Small intestine (tissue), 7 donors: ENCODE measurements around the gene GMDS. TPM values are rescaled to one million over a fixed set of nuclear protein-coding genes. Genes with fewer than 3 reads are reported as not detected.

ENCODE experiments used
- DNase-seq, 2 donors: peaks; one replicate each; pipeline versions ENCODE4 v3.0.0 to v3.0.0-alpha.2; 2013
- FAIRE-seq: peaks from 2 replicates; lab custom pipeline; 2012; peaks lifted over from hg19 to GRCh38; lab: Jason Lieb, UNC
- H3K27ac ChIP-seq, 3 donors: one replicate each; pipeline ENCODE4 v1.5.1; 2013; ENCODE audit warnings: low read length in 2 of 3, mild to moderate bottlenecking in 2 of 3, control low read depth in 1 of 3, inconsistent platforms in 1 of 3, low read depth in 1 of 3, moderate library complexity in 1 of 3
- H3K27me3 ChIP-seq, 3 donors: one replicate each; pipeline ENCODE4 v1.6.1; 2013; ENCODE audit warnings: low read length in 3 of 3, inconsistent platforms in 1 of 3; ENCODE audit not compliant: control insufficient read depth in 3 of 3, insufficient read depth in 3 of 3
- H3K36me3 ChIP-seq, 3 donors: one replicate each; pipeline ENCODE4 v1.6.1; 2013; ENCODE audit warnings: low read length in 3 of 3, inconsistent platforms in 1 of 3, low read depth in 1 of 3, mild to moderate bottlenecking in 1 of 3, moderate library complexity in 1 of 3; ENCODE audit not compliant: control insufficient read depth in 3 of 3, insufficient read depth in 2 of 3
- H3K4me1 ChIP-seq, 3 donors: one replicate each; pipeline ENCODE4 v1.6.1; 2013; ENCODE audit warnings: low read length in 2 of 3, inconsistent platforms in 1 of 3, low read depth in 1 of 3, mild to moderate bottlenecking in 1 of 3, moderate library complexity in 1 of 3; ENCODE audit not compliant: control insufficient read depth in 3 of 3, insufficient read depth in 2 of 3
- H3K4me3 ChIP-seq, 3 donors: one replicate each; pipeline ENCODE4 v1.5.1; 2013; ENCODE audit warnings: low read length in 3 of 3, control low read depth in 1 of 3, inconsistent platforms in 1 of 3, low read depth in 1 of 3, mild to moderate bottlenecking in 1 of 3, moderate library complexity in 1 of 3
- H3K9me3 ChIP-seq, 2 donors: one replicate each; pipeline ENCODE4 v1.6.1; 2013; ENCODE audit warnings: low read depth in 1 of 2, low read length in 1 of 2; ENCODE audit not compliant: control insufficient read depth in 2 of 2, insufficient read depth in 1 of 2
- WGBS, 3 donors: extraction: QIAGEN DNeasy Blood & Tissue Kit; methylation state at CpG; one replicate each; pipeline ENCODE4 v1.1.7; 2013; 5-methylcytosine and 5-hydroxymethylcytosine counted together
- polyA plus RNA-seq, 4 donors: library from polyadenylated mRNA; stranded (reverse) in 3 of 4; unstranded in 1 of 4; fragments of 200-250 nt in 3 of 4; fragments of 120-200 nt in 1 of 4; gene quantifications; one replicate each; pipeline versions ENCODE4 v1.2.1 to v1.2.3, GENCODE V29; 2013
- donor health status: healthy with polysubstance abuse.
- donor health status: control.
- donor health status: control.
- donor health status: Bipolar disorder and iron deficiency.
- donor health status: healthy.

GMDS gene
- polyA plus RNA-seq, 4 donors, result 64.5 to 243 (median 200) TPM

- peaks cover 0 to 6% (median 0%) of the 10 kb centered on the region in 3 donors for H3K36me3 ChIP-seq
- no peak overlapping the region for H3K4me3 ChIP-seq
- no peak overlapping the region for H3K27ac ChIP-seq
- DNase-seq (no peak), FAIRE-seq (no peak)
- H3K27me3 ChIP-seq, result no peaks in the 10 kb centered on the region
- no peaks in the 10 kb centered on the region for H3K4me1 ChIP-seq
- H3K9me3 ChIP-seq, result no peaks in the 10 kb centered on the region
- WGBS, 3 donors, result 52 to 71% (median 59%) methylated on average over 1 of the region's 1 CpG
Measured at GRCh38 chr6:2118136-2118535, 127.3 kb downstream of the GMDS start.

DNA sequence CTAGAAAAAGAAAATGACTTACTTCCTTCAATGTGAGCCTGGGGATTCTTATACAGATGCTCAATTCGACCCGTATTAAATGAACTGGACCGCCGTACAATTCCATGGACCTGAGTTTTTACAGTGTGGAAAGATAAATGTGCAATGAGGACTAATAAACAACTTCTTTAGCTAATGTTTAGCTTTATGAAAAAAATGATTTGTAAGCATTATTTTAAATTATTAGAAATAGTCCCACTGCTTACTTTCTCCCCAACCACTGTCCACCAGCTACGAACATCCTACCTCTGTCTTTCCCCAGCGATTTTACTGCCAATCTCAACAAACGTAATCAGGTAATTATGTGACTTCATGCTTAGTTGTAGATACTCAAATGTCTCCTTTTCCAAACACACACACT, 128.0 kb downstream of the GMDS start:
- Histone ChIP-seq H3K4me3 (no peak overlapping the region), H3K36me3 (peaks cover 0 to 6% (median 0%) of the 10 kb centered on the region in 3 donors), H3K27ac (no peak overlapping the region), H3K9me3 (no peaks in the 10 kb centered on the region), H3K4me1 (no peaks in the 10 kb centered on the region), H3K27me3 (no peaks in the 10 kb centered on the region)
- WGBS, 3 donors, result 97% methylated on average over 7 of the region's 7 CpGs
- FAIRE-seq, result no peak
- DNase-seq, result no peak

GRCh38 chr6:2116496-2116895, 128.9 kb downstream of the GMDS start:
- peaks cover 0 to 6% (median 0%) of the 10 kb centered on the region in 3 donors for H3K36me3 ChIP-seq
- no peaks in the 10 kb centered on the region for H3K4me1 ChIP-seq
- no peak for FAIRE-seq
- 91 to 94% (median 93%) methylated on average over 2 of the region's 2 CpGs for WGBS, 3 donors
- no peak overlapping the region for H3K4me3 ChIP-seq
- no peak for DNase-seq
- no peaks in the 10 kb centered on the region for H3K27me3 ChIP-seq
- H3K27ac ChIP-seq, result no peak overlapping the region
- no peaks in the 10 kb centered on the region for H3K9me3 ChIP-seq

GRCh38 chr6:2114100-2114499, 131.3 kb downstream of the GMDS start:
- WGBS, 3 donors, result 91 to 97% (median 96%) methylated on average over 1 of the region's 1 CpG
- DNase-seq, result no peak
- no peaks in the 10 kb centered on the region for H3K27me3 ChIP-seq
- no peak overlapping the region for H3K27ac ChIP-seq
- H3K36me3 ChIP-seq, result peaks cover 0 to 8% (median 2%) of the 10 kb centered on the region in 3 donors
- no peak overlapping the region for H3K4me3 ChIP-seq
- no peak for FAIRE-seq
- H3K9me3 ChIP-seq, result no peaks in the 10 kb centered on the region
- no peaks in the 10 kb centered on the region for H3K4me1 ChIP-seq

GRCh38 chr6:2111162-2111677, 134.2 kb downstream of the GMDS start:
- H3K9me3 ChIP-seq, result no peaks in the 10 kb centered on the region
- no peak for FAIRE-seq
- H3K27ac ChIP-seq, result no peak overlapping the region

DNA sequence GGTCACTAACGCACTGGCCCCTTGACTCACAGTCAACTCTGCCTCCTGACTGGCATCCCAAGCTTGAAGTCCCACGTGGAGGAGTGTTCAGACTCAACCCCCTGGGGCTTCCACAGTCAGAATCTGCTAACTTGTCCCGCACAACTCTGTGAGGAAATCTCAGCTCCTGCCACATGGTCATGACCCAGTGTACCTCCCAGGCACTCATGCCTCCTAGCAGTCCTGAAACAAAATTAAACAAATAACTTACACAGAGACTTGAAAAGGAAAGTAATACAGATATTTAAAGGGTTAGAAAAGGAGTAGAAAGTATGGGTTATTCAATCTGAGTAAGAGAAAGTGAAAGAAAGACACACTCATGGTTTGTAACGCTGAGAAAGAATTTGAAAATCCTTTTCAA, 134.9 kb downstream of the GMDS start:
- 64 to 73% (median 72%) methylated on average over 4 of the region's 4 CpGs for WGBS, 3 donors
- DNase-seq (no peak), FAIRE-seq (no peak)
- no peaks in the 10 kb centered on the region for H3K27me3 ChIP-seq
- no peaks in the 10 kb centered on the region for H3K4me1 ChIP-seq
- peaks cover 0 to 10% (median 2%) of the 10 kb centered on the region in 3 donors for H3K36me3 ChIP-seq
- no peak overlapping the region for H3K4me3 ChIP-seq
- no peaks in the 10 kb centered on the region for H3K9me3 ChIP-seq
- H3K27ac ChIP-seq, result no peak overlapping the region

More at GRCh38 chr6:2111162-2111677, 134.2 kb downstream of the GMDS start:
- Histone ChIP-seq H3K27me3 (no peaks in the 10 kb centered on the region), H3K4me1 (no peaks in the 10 kb centered on the region), H3K4me3 (no peak overlapping the region), H3K36me3 (peaks cover 0 to 10% (median 2%) of the 10 kb centered on the region in 3 donors)
- WGBS, 3 donors, result 61 to 84% (median 66%) methylated on average over 5 of the region's 5 CpGs
- no peak for DNase-seq

- no peak for DNase-seq
- Histone ChIP-seq H3K4me1 (no peaks in the 10 kb centered on the region), H3K36me3 (peaks cover 0 to 10% (median 2%) of the 10 kb centered on the region in 3 donors), H3K9me3 (no peaks in the 10 kb centered on the region), H3K27me3 (no peaks in the 10 kb centered on the region), H3K4me3 (no peak overlapping the region), H3K27ac (no peak overlapping the region)
- WGBS, 3 donors, result 88 to 95% (median 90%) methylated on average over 5 of the region's 5 CpGs
- no peak for FAIRE-seq
Measured at GRCh38 chr6:2109796-2110195, 135.6 kb downstream of the GMDS start.

DNA sequence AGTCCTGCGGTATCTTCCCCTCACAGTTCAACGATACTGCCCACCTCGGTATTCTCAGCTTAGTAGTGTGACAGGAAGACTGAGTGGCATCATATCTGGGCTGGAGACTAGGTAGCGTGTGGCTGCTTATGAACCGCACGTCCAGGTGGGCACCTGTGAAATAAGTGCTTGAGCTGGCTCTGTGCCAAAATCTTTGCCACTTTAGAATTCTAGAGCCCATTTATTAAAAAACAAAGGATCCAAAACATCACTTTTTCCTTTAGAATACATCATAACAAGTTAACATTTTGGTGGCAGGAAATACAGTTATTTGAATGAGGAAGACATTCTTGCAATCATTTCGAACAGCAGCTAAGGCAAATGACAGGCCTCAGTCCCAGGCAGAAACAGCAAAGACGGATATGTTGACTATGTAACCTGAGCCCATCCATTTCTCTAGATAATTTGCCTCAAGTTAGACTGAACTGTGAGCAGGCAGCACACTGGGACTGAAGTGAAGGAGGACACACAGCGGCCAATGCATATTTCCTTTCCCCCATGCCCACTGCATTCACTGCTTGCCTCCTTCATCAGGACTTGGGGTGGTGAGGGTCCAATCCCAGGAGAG, 136.6 kb downstream of the GMDS start:
- DNase-seq (no peak), FAIRE-seq (no peak)
- Histone ChIP-seq H3K27me3 (no peaks in the 10 kb centered on the region), H3K9me3 (no peaks in the 10 kb centered on the region), H3K36me3 (peaks cover 0 to 10% (median 2%) of the 10 kb centered on the region in 3 donors), H3K27ac (no peak overlapping the region), H3K4me3 (no peak overlapping the region), H3K4me1 (no peaks in the 10 kb centered on the region)
- 93 to 95% (median 93%) methylated on average over 9 of the region's 9 CpGs for WGBS, 3 donors

- no peaks in the 10 kb centered on the region for H3K27me3 ChIP-seq
- no peak for DNase-seq
- peaks cover 0 to 3% (median 0%) of the 10 kb centered on the region in 3 donors for H3K36me3 ChIP-seq
- H3K9me3 ChIP-seq, result no peaks in the 10 kb centered on the region
- no peak overlapping the region for H3K27ac ChIP-seq
- WGBS, 3 donors, result 7 to 17% (median 11%) methylated on average over 1 of the region's 1 CpG
- no peak for FAIRE-seq
- no peak overlapping the region for H3K4me3 ChIP-seq
- no peaks in the 10 kb centered on the region for H3K4me1 ChIP-seq
Measured at GRCh38 chr6:2104524-2104880, 140.9 kb downstream of the GMDS start.
